ENCODE data around the gene THAP6.
"Not testable (repeated sequence)": the region's sequence is repeated elsewhere in the genome, so short reads cannot be mapped to it uniquely, and the experiment has no call there.

THAP6 gene

GRCh38 chr4:75527482-75527881, 13.2 kb downstream of the THAP6 start:
- DNase-seq, result no peak

- no peak for DNase-seq
These were observed 16.5 kb downstream of the THAP6 start for GRCh38 chr4:75530556-75531322.

- DNase-seq, result not testable (repeated sequence)
These were observed 17.4 kb downstream of the THAP6 start for GRCh38 chr4:75531536-75532143.

GRCh38 chr4:75533339-75533887, 19.1 kb downstream of the THAP6 start:
- DNase-seq, result not testable (repeated sequence)

- DNase-seq, result not testable (repeated sequence)
These were observed 19.7 kb downstream of the THAP6 start for GRCh38 chr4:75533926-75534325.

GRCh38 chr4:75537308-75537707, 23.0 kb downstream of the THAP6 start:
- not testable (repeated sequence) for DNase-seq

GRCh38 chr4:75542824-75543223, 28.6 kb downstream of the THAP6 start:
- DNase-seq, result no peak

- DNase-seq, result not testable (repeated sequence)
These were observed 29.9 kb downstream of the THAP6 start for GRCh38 chr4:75544220-75544619.

GRCh38 chr4:75544870-75545269, 30.6 kb downstream of the THAP6 start:
- no peak for DNase-seq

GRCh38 chr4:75545526-75545925, 31.3 kb downstream of the THAP6 start:
- no peak for DNase-seq

- DNase-seq, result no peak
These were observed 33.5 kb downstream of the THAP6 start for GRCh38 chr4:75547647-75548387.

GRCh38 chr4:75549019-75549418, 34.7 kb downstream of the THAP6 start:
- no peak for DNase-seq

- no peak for DNase-seq
These were observed 38.2 kb downstream of the THAP6 start for GRCh38 chr4:75552452-75552851.

- no peak for DNase-seq
These were observed 41.3 kb downstream of the THAP6 start, which contains the start of gene ODAPH for GRCh38 chr4:75555294-75556164. ODAPH (plus strand) TSS chr4:75556066; CDS start chr4:75556083, 17 bp downstream.

GRCh38 chr4:75557696-75558095, 43.4 kb downstream of the THAP6 start:
- no peak for DNase-seq

- no peak for DNase-seq
These were observed 47.5 kb downstream of the THAP6 start for GRCh38 chr4:75561789-75562188.

- no peak for DNase-seq
These were observed 49.8 kb downstream of the THAP6 start for GRCh38 chr4:75564023-75564422.

GRCh38 chr4:75565481-75565880, 51.2 kb downstream of the THAP6 start:
- no peak for DNase-seq

- DNase-seq, result no peak
These were observed 52.6 kb downstream of the THAP6 start for GRCh38 chr4:75566911-75567310.

GRCh38 chr4:75567725-75568124, 53.5 kb downstream of the THAP6 start:
- DNase-seq, result no peak
